Stimulated activated CD8-positive, alpha-beta memory T cell treated with anti-CD3 and anti-CD28 coated beads, Interleukin-15, amount 100 ng/mL, for 4 hours (primary cell): Measurements from ENCODE around the gene MGARP.

Source experiments
- DNase-seq, 2 donors: peaks; one replicate each; pipeline ENCODE4 v3.0.0-alpha.2; 2020; ENCODE audit warnings: low read depth in 2 of 2

The MGARP gene

GRCh38 chr4:139243448-139244365, 36.3 kb downstream of the MGARP start:
- DNase-seq: no peak

- DNase-seq: no peak
Observed at GRCh38 chr4:139242511-139243051, 37.4 kb downstream of the MGARP start.

GRCh38 chr4:139241784-139242151, 38.3 kb downstream of the MGARP start:
- no peak for DNase-seq

- no peak for DNase-seq
Observed at GRCh38 chr4:139241086-139241783, 38.8 kb downstream of the MGARP start.

GRCh38 chr4:139239127-139239772, 40.8 kb downstream of the MGARP start:
- DNase-seq: no peak

- no peak for DNase-seq
Observed at GRCh38 chr4:139234253-139234652, 45.8 kb downstream of the MGARP start.

- DNase-seq: no peak
Observed at GRCh38 chr4:139229534-139230039, 50.4 kb downstream of the MGARP start.

GRCh38 chr4:139227729-139228404, 52.2 kb downstream of the MGARP start:
- no peak for DNase-seq

GRCh38 chr4:139223682-139224317, 56.2 kb downstream of the MGARP start:
- DNase-seq: no peak

GRCh38 chr4:139222215-139222614, 57.8 kb downstream of the MGARP start:
- no peak for DNase-seq

GRCh38 chr4:139221687-139222086, 58.3 kb downstream of the MGARP start:
- no peak for DNase-seq

- no peak for DNase-seq
Observed at GRCh38 chr4:139219450-139220055, 60.5 kb downstream of the MGARP start.
